ELR (cell line): ENCODE measurements around the gene TCP10L.
"Not testable (repeated sequence)": the region's sequence is repeated elsewhere in the genome, so short reads cannot be mapped to it uniquely, and the experiment has no call there.

Experiments used
- DNase-seq: peaks from one replicate; pipeline ENCODE4 v3.0.0-alpha.2; 2015; ENCODE audit warnings: low read depth

The TCP10L gene

DNA sequence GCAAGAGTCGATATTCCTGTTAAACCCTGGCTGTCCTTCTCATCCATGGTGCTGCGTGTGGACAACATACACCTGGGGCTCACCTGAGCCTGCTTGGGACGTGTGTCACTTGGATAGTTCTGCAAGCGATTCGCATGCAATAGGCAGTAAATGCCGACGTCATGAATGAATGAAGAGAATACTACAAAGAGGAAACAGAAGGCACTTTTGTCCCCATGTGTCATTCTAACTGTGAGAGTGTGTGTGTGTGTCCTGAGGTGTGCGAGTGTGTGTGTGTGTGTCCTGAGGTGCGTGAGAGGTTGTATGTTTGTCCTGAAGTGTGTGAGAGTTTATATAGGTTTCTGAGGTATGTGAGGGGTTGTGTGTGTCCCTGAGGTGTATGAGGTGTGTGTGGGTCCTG lies 647 bp upstream of the TCP10L start:
- DNase-seq: no peak

GRCh38 chr21:32584472-32584871 lies 851 bp downstream of the TCP10L start:
- DNase-seq: no peak

DNA sequence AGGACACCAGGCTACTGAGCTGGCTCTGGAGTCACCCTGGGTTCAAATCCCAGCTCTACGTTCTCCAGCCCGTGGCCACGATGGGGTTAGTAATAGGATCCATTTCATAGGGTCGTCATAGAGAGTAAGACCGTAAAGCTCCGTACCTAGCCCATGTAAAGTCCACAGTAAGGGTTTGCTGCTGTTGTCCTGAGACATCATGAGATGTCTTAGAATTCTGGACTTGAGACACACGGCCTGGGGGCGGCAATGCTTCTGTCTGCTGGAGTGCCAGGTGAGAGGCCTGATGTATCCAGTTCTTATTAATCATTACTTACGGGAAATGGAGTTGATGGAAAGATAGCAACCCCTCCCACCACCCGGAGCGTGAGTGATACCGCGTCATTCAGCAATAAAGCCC lies 3.6 kb downstream of the TCP10L start:
- DNase-seq: no peak

DNA sequence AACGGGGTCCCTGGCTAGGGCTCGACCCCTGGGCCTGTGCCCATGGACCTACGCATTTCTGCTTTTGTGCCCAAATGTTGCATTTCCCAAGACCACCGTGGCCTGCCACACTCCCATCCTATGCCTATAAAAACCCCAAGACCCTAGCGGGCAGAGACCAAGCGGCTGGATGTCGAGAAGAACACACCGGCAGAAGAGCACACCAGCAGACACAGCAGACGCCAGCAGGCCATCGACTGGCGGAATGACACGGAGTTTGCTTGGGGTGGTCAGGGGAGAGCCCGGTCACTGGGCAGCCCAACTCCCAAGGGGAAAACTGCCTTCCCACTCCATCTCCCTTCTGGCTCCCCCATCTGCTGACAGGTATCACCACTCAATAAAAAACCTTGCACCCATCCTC lies 4.4 kb downstream of the TCP10L start:
- DNase-seq: no peak

DNA sequence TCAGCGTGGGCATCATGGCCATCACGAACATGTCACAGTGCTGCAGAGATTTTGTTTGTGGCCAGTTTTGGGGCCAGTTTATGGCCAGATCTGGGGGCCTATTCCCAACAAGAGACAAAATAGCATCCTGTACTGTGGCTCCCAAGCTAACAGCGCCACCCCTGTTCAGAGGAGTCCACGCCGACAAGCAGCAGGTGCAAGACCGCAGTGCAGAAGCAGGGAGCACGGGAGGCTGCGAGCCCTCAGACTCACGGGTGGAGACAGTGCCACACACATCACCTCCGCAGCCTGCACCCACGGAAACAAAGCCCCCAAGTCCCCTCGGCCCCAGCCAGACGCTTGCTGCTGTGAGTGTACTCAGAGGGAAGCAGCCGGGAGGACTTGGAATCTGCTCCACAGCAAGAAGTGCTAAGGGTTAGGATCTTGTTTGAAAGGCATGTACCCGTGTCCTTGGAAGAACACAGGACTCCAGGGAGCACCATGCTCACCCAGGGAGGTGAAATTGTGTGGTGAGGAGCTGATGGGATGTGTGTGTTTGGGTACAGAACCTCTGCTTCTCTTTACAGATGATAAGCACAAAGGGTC lies 7.1 kb downstream of the TCP10L start:
- DNase-seq: peak; percentile 34

- no peak for DNase-seq
Measured at GRCh38 chr21:32576011-32576410, 9.3 kb downstream of the TCP10L start.

- DNase-seq: no peak
Measured at GRCh38 chr21:32574946-32575925, 10.1 kb downstream of the TCP10L start.

GRCh38 chr21:32572574-32573420 lies 12.5 kb downstream of the TCP10L start:
- no peak for DNase-seq

GRCh38 chr21:32570456-32570855 lies 14.9 kb downstream of the TCP10L start:
- DNase-seq: no peak

GRCh38 chr21:32569261-32570230 lies 15.8 kb downstream of the TCP10L start:
- peak; percentile 84 for DNase-seq

GRCh38 chr21:32567626-32568025 lies 17.7 kb downstream of the TCP10L start:
- DNase-seq: no peak

- DNase-seq: no peak
Measured at GRCh38 chr21:32566741-32567389, 18.5 kb downstream of the TCP10L start.

GRCh38 chr21:32565856-32566465 lies 19.4 kb downstream of the TCP10L start:
- DNase-seq: peak; percentile 32

DNA sequence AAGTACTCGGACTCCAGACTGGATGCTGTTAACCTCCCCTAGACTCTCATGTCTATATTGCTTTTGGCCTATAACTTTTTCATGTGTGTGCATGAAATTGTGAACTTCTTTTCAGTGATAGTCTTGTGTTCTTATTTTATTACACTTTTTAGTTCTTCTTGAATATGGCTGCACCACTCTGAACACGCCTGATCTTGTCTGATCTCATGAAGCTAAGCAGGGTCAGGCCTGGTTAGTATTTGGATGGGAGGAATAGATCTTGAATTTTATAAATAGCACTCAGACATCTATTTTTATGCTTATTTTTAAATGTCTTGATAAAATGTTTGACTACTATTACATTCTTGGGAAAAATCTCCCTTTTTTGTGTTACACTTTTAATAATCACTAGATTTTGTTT lies 22.4 kb downstream of the TCP10L start:
- no peak for DNase-seq

DNA sequence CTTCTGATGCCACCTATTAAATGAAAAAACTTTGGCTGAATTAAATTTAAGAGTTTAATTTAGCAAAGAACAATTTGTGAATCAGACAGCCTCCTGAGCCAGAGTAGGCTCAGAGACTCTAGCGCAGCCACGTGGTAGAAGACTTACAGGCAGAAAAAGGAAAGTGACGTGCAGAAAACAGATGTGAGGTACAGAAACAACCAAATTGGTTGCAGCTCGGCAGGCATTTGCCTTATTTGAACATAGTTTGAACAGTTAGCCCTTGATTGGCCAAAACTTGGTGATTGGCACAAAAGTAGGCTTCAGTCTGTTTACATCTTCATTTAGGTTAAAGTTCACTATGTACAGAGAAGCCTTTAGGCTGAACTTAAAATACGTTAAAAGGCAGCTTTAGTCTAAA lies 22.9 kb downstream of the TCP10L start:
- peak; percentile 79 for DNase-seq

DNA sequence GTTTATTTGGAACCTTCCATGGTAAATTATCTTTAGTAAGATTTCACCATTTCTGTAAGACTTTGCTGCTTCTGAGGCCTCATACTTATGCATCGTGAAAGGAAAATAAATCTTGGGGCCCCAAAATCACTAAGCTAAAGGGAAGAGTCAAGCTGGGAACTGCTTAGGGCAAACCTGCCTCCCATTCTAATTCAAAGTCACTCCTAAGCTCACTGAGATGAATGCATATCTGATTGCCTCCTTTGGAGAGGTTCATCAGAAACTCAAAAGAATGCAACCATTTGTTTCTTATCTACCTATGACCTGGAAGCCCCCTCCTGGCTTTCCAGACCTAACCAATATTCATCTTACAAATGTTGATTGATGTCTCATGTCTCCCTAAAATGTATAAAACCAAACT lies 23.8 kb downstream of the TCP10L start:
- not testable (repeated sequence) for DNase-seq

- no peak for DNase-seq
Measured at GRCh38 chr21:32560896-32561295, 24.4 kb downstream of the TCP10L start.

DNA sequence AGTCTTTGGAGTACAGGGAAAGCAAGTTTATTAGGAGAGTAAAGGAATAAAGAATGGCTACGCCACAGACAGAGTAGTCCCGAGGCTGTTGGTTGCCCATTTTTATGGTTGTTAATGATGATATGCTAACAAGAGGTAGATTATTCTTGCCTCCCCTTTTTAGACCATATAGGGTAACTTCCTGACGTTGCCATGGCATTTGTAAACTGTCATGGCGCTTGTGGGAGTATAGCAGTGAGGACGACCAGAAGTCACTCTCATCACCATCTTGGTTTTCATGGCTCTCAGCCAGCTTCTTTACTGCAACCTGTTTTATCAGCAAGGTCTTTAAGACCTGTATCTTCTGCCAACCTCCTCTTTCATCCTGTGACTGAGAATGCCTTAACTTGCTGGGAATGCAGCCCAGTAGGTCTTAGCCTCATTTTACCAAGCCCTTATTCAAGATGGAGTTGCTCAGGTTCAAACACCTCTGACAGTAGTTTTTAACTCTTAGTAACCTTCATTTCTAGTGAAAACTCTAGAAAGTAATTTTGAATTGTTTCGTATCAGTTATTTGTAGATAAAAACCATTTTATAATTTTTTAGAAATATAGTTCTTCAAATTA lies 26.2 kb downstream of the TCP10L start:
- DNase-seq: no peak

GRCh38 chr21:32558106-32558505 lies 27.2 kb downstream of the TCP10L start:
- no peak for DNase-seq
